GOT3 (cell line): Measurements from ENCODE around the gene ACAP1.

Experiments used
- DNase-seq: peaks from one replicate; lab custom pipeline; 2025; ENCODE audit warnings: mixed read lengths; lab: John Stamatoyannopoulos, UW

The ACAP1 gene, protein sequence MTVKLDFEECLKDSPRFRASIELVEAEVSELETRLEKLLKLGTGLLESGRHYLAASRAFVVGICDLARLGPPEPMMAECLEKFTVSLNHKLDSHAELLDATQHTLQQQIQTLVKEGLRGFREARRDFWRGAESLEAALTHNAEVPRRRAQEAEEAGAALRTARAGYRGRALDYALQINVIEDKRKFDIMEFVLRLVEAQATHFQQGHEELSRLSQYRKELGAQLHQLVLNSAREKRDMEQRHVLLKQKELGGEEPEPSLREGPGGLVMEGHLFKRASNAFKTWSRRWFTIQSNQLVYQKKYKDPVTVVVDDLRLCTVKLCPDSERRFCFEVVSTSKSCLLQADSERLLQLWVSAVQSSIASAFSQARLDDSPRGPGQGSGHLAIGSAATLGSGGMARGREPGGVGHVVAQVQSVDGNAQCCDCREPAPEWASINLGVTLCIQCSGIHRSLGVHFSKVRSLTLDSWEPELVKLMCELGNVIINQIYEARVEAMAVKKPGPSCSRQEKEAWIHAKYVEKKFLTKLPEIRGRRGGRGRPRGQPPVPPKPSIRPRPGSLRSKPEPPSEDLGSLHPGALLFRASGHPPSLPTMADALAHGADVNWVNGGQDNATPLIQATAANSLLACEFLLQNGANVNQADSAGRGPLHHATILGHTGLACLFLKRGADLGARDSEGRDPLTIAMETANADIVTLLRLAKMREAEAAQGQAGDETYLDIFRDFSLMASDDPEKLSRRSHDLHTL

DNA sequence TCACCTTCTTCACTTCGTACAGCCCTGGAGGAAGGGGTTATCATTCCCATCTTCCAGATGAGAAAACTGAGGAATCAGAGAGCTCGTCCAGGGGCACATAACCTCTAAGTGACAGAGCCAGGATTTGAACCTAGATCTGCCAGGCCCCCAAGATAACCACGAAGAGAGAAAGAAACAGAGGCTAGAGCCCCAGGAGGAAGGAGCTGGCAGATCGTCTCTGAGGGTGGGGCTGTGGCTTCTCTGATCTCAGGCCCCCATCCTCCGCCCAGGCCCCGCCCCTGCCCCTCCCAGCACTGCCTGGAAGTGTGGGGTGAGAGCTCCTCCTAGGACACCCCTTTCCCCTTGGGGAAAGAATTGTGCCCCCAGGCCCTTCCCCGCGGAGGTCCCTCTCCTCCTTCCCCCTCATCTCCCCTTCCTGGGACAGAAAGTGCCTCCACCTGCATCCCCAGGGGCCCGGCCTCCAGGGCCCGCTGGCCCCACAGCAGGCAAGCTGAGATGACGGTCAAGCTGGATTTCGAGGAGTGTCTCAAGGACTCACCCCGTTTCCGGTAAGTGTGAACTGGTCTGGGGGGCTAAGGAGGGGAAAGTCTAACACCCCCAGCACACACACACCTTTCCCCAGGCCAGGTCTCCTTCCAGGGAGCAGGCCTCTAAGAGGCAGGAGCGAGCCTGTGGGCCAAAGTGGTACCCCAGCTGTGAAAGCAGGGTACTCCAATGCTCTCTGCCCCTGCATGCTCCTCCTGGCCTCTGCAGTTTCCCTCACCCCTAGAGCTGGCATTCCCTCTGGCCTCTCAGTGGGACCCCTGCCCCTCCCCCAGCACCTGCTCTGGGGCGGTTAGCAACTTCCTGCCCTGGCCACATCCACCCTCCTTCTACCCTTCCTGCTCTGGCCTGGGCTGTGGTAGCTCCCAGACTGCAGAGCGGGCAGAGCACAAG, at the start of gene ACAP1:
TSS of gene ACAP1 (plus strand) at position 290 of the 936 bp plus-strand sequence. CDS start at position 496, 206 bp downstream.
- no peak for DNase-seq

DNA sequence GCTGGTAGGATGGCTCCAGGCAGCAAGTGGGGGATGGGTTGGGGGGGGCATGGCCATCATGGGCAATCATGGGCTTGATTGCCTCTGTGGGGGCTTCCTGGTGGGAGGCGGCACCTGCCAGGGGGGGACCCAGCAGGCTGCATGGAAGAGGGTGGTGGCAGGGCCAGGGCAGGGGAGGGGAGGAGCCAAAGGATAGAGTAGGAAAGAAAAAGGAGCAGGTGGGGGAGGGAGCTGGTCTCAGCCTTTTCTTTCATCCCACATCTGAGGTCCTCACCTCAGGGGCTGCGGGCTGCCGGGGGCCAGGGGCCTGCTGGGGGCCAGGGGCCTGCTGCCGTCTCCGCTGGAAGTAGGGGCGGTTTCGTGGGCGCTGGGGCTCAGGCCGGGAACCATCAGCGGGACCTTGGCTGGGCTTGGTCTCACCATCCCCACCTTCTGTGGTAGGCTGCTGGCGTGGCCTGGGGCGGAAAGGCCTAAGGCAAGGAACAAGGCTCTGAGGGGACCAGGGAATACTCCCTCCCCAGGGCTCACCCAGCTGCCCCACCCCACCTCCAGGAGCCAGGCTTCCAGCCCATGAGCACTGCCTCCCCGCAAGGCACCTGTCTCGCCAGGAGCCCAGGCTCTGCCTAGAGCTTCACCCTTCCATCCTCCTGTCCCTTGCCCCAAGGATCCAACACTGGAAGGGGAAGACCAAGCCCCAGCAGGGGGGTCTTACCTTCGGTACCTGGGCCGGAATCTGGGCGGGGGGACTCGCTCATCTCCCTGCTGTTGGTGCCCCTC, 46.9 kb upstream of the ACAP1 start:
- DNase-seq, result no peak

DNA sequence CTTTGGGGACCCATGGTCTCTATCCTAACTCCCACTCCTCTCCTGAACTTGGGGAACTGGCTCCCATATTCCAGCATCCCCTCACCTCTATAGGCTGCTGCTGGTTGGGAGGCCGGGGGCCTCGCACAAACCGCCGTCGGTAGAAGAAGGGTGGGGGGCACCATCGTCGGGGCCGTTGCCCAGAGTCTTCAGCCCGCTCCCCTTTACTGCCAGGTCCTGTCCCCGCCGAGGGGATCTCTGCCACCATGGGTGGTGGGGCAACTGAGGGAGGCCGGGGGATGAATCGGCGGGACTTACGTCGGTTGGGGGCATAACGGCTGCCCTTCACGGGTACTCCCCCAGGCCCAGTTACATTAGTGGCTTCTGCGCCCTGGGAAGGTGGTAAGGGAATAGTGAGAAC, 46.2 kb upstream of the ACAP1 start:
- no peak for DNase-seq

DNA sequence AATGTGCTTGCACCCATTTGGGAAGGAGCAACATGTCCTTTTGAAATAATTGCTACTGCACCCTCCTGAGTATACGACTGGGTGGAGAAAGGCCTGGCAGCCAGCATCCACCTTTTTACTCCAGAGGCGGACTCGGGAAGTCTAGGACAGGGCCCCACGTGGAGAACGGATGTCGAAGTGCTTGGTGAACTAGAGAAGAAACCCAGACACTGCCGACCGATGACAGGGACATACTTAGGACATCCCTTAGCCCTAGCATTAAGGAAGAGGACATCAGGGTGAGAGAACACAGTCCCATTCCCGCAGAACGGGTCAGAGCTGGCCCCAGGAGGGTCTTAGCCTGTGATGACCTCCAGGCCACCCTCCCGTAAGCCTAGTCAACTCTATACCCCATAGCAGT, 45.6 kb upstream of the ACAP1 start:
- DNase-seq, result no peak

DNA sequence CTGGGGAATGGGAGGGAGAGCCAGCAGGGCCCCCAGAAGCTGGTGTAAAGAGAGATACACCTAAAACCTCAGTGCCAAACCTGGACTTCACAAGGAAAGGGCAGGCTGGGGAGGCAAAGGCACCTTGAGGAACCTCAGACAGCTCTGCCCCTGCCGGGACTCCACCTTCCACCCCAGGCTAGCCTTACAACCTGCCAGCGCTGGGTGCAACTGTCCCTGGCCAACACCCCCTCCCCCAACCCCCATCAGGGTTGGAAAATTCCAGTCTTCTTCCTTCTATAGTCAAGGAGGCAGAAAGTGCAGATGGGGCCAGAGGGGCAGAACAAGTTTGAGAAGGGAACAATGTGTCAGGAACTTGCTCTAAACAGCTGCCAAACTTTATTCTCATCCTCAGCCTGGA, 44.1 kb upstream of the ACAP1 start:
- DNase-seq, result no peak

DNA sequence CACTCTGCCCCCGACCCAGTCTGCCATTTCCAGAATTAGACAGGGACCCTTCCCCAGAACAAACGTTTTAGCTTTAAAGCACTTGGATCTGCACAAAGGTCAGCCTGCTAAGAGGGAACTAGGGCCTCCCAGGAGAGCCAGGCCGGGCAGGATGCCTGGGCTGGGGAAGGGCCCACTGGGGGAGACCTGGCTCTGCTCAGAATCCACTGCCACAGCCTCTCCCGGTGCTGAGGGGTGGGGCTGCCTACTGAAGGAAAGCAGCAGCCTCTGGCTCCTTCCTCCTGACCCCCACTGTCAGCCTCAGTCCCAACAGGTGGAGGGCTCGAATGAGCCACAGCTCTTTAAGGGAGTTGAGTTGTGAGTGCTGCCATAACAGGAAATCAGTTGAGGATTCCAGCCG, 43.6 kb upstream of the ACAP1 start:
- DNase-seq, result no peak

DNA sequence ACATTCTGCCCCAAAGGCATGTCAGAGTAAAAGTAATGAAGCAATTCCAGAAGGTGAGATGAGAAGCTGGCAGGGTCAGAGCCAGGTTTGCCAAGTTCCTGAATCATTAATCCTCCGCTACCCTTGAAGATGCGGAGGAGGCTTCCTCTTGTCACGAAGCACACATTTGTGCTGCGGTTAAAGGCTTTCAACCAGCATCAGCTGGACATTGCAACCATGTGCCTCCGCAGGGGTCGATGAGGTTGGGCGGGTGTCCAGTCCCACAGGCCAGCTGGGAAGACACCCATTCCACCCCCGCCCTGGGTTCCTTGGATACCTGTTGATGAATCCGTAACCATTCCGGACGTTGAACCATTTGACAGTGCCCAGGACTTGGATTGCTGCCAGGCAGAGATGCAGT, 43.2 kb upstream of the ACAP1 start:
- DNase-seq, result no peak

DNA sequence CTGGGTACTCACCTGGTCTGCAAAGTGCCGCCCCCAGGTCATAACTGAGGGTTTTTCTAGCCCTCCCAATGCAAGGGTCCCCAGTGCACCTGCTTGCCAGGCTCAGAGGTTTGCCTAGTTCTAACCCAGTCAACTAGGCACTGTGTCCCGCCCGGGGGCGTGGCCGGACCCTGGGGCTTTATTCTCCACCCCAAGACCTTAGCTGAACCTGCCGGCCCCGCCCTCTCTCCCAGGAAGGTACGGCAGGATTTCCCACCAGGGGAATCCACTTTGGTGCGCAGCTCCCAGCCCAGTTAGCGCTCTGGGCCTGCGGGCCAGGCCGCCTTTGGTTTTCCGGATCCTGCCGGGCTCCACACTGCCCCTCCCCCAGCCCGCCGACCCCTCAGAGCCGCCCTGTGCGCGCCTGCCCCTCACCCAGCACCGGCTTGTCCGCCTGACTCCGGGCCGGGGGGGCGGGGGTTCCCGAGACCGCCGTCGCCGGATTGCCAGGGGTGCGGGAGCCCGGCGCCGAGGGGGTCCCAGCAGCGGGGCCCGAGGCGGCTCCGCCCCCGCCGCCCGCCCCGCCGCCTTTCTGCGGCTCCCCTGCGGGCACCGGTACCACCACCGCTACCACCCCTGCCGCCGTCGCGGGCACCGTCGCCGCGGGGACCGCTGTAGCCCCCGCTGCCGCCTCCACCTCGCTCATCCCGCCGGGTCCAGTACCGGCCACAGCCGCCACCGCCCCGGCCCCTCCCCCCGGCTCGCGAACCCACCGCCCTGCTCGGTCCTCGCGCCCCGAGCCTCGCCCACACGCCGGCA, 42.3 kb upstream of the ACAP1 start:
- DNase-seq, result no peak

DNA sequence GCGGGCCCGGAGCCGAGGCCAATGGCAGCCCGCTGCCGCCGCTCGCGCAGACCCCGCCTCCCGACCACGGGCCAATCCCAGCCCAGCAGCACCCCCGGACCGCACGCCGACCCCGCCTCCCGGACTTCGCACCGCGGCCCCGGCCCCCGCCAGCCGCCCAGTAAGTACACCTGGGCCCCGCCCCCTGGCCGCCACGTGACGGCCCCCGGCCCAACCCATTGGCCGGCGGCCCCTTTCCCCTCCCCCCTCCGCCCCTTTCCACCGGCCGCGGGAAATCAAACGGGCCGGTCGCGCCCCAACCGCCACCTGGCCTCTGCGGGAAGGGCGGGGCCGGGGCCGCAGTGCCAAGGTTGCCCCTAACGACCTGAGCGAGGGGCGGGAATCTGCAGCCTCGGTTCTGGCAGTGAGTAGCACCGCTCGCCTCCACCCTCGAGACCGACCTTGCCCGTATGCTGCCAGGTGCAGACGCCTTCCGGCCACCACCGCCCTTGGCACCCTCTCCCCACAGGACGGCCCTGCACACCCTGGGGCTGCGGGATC, 41.6 kb upstream of the ACAP1 start, which contains the start of gene YBX2:
TSS of gene YBX2 (minus strand) at position 26 of the 540 bp plus-strand sequence. CDS start 139 bp downstream, outside the sequence.
- no peak for DNase-seq

DNA sequence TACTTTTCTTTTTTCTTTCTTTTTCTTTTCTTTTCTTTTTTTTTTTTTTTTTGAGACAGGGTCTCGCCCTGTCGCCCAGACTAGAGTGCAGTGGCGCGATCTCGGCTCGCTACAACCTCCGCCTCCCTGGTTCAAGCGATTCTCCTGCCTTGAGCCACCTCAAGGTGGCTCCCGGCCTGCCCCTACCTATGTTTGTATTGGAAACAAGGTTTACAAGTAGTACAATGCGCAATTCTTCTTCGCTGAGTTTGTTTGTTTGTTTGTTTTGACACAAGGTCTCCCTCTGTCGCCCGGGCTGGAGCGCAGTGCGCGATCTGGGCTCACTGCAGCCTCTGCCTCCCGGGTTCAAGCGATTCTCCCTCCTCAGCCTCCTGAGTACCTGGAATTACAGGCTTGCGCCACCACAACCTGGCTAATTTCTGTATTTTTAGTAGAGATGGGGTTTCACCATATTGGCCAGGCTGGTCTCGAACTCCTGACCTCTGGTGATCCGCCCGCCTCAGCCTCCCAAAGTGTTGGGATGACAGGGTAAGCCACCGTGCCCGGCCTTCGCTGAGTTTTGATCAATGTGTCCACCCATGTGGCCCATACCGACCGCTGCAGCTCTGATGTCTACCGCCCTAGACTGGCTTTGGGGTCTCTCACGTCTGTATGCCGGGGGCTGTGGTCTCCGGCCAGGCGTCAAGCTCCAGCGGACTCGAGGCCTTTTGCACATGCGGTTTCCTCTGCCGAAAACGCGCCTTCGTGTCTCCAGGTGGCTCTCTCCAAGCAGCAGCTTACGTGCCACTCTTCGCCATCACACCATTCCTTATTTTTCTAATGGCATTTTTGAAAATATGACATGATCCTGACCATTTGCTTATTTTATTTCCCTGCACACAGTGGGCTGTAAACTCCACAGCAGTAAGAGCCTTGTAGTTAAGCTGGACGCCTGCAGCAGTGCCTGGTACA, 40.8 kb upstream of the ACAP1 start:
- no peak for DNase-seq

DNA sequence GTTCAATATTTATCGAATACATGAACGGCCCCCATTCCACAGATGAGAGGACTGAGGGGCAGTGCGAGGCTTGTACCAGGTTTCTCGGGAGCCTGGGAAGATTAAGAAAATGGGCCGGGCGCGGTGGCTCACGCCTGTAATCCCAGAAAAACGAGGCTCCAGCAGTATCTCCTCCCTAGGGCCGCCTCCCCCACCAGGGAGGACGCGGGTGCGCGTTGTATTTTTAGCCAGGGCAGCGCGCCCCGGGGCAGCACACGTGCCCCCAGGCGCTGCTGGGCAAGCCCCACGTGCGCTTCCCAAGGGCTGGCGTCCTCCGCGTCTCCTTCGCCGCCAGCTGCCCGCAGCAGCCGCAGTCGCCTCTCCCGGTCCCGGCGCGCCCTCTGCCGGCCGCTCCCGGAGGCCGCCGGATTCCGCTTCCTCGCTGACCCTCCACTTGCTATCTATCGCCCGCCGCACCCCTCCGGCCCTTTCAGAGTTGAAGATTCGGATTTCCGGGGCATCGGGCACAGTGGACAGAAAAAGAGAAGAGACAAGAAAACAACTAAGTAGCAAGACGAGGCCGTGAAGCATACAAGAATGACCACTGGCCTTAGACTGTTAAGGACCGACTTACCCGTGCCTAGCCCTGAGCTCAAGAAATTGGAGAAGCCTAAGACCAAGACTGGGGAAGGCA, 40.0 kb upstream of the ACAP1 start:
- DNase-seq, result peak; percentile 58

DNA sequence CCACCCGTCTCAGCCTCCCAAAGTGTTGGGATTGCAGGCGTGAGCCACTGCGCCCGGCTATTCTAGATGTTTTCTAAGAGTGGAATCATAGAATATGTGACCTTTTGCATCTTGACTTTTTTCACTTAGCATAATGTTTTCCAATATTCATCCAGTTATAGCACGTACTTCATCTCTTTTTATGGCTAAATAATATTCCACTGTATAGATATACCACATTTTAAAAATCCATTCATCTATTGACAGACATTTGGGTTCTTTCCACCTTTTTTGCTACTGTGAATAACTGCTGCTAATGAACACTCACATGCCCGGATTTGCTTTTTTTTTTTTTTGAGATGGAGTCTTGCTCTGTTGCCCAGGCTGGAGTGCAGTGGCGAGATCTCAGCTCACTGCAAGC, 32.1 kb upstream of the ACAP1 start:
- DNase-seq, result no peak

DNA sequence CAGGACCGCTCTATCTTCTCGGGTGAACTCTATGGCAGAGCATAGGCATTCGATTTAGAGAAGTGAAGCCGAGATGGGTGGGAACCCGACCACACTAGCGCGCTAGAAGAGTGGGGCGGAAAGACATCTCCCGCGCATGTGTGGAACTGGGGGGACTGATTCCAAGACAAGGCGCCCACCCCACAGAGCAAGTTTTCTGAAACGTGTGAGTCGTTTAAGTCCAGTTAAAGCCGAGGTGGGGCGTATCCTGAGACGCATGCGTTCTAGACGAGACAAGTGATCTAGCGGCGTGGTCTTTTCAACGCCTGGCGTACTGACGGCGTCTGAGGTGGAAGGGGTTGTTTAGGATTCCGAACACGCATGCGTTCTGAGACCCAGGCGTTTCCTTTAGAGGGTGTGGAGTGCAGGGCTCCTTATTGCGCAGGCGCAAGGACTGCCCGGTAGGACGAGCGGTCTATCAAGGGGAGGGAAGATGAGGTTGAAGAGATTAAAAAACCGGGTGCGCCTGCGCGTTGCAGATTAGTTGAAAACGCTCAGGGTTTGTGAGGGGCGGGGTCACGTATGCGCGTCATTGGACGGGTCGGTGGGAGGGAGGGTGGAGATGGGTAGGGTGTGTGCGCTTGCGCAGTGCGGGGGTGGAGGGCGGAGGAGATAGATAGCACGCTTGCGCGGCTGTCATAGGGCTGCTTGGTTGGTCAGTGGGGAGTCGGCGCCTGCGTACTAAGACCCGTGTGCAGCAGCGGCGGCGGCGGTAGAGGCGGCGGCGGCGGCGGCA, 29.2 kb upstream of the ACAP1 start, which contains the start of gene EIF5A:
TSS of gene EIF5A (plus strand) at position 718 of the 775 bp plus-strand sequence. CDS start 2,008 bp downstream, outside the sequence.
- DNase-seq, result peak; percentile 98

DNA sequence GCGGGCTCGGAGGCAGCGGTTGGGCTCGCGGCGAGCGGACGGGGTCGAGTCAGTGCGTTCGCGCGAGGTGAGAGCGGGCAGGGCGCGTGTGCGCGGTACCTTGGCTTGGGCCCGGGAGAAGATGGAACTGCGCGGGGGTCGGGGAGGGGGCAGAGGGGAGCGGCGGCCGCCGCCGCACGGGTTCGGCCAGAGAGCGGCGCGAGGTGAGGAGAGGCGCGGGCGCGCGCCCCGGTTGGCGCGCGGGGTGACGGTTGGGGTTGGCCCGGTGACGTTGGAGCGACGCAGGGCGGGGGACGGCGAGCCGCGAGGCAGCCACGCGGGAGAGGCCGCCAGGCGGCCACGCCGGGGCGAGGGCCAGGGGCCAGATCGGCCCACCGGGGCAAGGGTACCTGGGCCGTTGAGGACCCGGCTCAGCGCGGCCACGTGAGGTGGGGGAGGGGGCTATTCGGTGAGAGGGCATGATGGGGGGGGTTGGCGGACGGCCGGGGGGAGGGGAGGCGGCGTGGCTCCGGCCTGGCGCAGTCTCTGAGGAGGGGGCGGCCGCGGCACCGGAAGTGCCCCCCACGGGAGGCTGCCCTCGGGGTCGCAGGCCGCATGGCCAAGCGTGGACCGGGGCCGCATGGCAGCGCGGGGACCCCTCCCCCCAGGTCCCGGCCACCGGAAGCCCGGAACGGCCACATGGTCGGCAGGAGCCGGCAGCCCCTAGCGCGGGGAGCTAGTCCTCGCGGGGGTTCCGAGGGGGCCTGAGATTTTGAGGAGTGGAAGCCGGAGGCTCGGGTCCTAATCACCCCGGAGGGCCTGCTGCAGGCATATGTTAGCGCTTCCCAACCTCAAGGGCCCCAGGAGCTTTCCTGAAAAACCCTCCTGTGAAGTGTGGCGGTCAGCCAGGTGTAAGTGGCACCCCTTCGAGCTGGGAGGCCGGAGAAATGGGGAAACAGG, 28.4 kb upstream of the ACAP1 start:
- no peak for DNase-seq

DNA sequence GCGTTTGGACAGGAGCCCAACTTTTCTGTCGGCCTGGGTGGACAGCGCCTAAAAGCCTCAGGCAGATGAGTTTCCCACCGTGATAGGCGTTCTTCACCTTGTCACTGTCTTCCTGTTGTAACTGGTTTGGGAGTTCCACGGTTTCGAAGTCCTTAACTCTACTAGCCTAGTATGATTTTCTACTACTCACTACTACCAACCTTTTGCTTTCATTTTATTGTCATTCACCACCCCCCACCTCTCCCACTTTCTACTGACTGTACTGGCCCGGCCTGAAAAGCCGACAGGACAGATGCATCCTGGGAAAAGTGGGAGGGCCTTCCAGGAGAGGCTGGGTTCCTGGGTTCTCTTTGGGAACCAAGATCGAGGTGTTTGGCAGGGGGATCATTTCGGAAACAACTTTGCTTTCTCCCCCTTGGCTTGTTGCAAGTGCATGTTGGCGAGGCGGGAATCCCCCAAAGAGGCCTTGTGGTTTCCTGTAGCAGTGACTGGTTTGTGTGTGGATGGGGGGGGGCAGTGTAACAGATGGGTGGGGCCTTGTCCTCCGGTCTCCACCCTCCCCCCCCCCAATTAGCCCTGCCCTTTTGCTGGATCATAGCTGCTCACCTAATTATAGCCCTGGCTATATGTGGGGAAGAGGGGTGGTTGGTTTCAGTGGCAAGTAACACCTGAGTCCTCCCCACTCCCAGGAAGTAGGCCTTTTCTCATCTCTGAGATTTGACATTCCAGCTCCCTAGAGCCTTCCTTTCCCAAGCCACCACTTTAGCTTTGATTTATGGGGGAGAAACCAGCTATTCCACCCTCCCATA, 27.5 kb upstream of the ACAP1 start:
- DNase-seq, result peak; percentile 36
